WI38 (cell line): Measurements from ENCODE around the gene HSD17B1.
"Not testable (repeated sequence)": the region's sequence is repeated elsewhere in the genome, so short reads cannot be mapped to it uniquely, and the experiment has no call there.

Source experiments
- H3K4me3 ChIP-seq: 2 replicates; pipeline ENCODE4 v1.5.1; 2011; ENCODE audit warnings: low read depth, mild to moderate bottlenecking, control low read depth, low read length
- CTCF ChIP-seq: IDR thresholded peaks from 2 replicates; pipeline ENCODE4 v1.5.1; 2012; ENCODE audit warnings: low read depth, mild to moderate bottlenecking, control low read depth, low read length

HSD17B1 gene

GRCh38 chr17:42541041-42541833, 11.5 kb upstream of the HSD17B1 start:
- H3K4me3 ChIP-seq: no peak overlapping the region
- no peak for TF ChIP-seq CTCF

- no peak overlapping the region for H3K4me3 ChIP-seq
- TF ChIP-seq CTCF: no peak
Measured at GRCh38 chr17:42543190-42544079, 9.3 kb upstream of the HSD17B1 start.

GRCh38 chr17:42544874-42545283, 7.8 kb upstream of the HSD17B1 start:
- H3K4me3 ChIP-seq: no peak overlapping the region
- TF ChIP-seq CTCF: no peak

- not testable (repeated sequence) for H3K4me3 ChIP-seq
Measured at GRCh38 chr17:42545755-42546505, 6.8 kb upstream of the HSD17B1 start.

GRCh38 chr17:42547001-42547461, 5.7 kb upstream of the HSD17B1 start:
- no peak overlapping the region for H3K4me3 ChIP-seq
- no peak for TF ChIP-seq CTCF

GRCh38 chr17:42547698-42548069, 5.0 kb upstream of the HSD17B1 start:
- H3K4me3 ChIP-seq: no peak overlapping the region
- TF ChIP-seq CTCF: no peak

- peak overlapping the region; percentile 20; the same call in 1 of the 2 replicates for H3K4me3 ChIP-seq
- no peak for TF ChIP-seq CTCF
Measured at GRCh38 chr17:42548070-42548837, 4.5 kb upstream of the HSD17B1 start.
